Effector CD8-positive, alpha-beta T cell (primary cell): Measurements from ENCODE around the gene PTPRR.

Experiments
- DNase-seq: peaks from one replicate; lab custom pipeline; 2025; lab: John Stamatoyannopoulos, UW

Gene PTPRR

DNA sequence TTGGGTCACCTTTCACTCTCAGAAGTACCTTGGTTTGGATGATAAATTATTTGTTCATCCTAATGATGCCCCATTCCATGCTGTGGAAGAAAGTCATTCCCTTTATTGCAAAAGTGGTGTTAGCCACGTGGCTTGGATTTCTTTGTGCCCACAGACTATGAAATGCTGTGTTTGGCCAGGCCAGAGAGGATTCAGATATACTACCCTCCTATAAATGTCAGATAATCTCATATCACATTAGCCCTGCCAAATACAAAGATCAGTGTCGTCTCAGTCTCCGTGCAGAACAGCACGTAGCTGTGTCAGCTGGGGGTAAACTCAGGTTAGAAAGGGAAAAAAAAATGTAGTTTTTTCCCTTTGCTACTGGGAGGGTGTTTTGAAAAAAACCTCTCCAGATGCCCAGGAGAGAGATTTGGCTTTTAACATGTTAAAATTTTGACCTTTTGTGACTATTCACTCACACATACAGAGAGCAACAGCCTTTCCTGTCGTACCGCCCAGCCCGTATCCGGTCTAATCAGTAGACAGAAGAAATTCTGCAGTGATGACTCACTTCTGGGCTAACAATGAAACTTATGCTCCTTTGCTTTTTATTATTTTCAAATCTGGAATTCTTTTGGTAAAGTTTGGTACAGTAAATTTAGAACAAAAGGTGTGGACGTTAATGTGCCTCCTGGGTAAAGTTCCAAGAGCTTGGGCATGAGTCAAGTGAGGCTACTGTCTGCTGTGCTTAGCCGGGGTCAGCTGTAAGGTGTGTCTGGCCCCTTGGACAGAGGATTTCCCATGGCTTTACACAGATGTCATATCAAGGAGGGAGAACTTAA, 274.8 kb downstream of the PTPRR start:
- no peak for DNase-seq

DNA sequence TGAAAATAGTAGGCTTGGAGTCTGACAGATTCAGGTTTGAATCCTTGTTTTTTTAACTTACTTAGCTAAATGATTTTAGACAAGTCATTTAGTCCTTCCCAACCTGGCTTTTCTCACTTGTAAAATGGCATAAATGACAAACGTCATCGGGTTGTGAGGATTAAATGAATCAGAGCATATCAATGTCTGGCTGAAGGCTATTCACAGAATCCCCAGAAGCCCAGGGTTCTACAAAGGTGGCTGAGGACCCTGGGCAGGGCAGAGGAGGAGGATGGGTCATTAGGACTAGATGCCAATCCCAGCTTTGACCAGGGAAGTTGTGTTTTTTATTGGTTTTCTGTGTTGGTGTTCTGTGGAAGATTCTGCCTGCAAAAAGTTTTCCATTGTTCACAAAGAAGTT, 275.7 kb downstream of the PTPRR start:
- no peak for DNase-seq

DNA sequence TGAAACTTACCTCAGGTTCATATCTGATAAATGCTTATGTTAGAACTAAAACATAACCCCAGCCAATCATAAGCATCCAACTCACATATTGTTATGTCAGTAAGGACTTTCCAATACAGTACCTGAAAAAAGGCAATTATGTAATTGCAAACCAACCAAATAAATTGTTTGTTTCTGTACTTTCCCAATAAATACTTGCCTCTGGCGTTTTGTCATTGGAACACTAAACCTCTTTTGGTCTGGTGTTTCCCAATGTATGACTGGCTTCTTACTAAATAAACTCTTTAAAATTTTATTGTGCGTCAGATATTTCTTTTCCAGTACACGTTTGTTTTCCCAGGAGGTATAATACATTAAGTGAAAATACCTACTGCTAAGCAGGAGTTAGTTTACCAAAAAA, 276.6 kb downstream of the PTPRR start:
- no peak for DNase-seq

DNA sequence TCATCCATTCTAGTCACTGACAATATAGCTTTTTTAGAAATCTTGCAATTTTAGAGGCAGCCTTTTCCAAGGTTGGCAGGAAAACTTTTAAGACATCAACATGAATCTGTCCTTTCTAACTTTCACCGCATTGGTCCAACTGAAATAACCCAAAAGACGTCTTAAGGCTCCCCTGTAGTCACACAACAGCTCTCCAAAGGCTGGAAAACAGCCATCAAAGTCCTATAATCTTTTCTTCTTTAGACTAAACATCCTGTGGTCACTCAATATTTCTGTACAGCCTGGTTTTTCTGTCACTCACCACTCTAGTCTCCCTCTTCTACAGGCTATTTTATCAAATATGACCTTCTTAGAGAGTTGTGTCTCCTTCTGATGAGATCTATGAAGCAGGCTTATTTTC, 278.8 kb downstream of the PTPRR start:
- no peak for DNase-seq

DNA sequence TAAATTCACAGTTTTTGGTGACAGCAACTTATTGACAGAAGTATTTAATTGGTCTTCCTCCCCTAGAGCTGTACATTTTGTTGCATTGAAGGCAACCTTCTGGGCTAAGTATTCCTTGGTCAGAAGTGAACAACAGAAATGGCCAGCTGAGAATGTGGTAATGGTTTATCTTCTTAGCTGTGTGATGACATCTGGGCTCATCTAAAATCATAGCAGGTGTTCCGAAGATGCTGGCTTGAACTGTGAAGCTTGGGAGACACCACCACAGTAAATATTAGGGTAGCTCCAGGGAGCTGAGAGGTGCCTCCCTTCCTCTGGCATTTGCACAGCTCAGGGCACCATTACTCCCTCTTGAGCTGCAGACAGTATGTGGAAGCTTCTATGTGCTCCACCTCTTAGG, 279.6 kb downstream of the PTPRR start:
- no peak for DNase-seq

DNA sequence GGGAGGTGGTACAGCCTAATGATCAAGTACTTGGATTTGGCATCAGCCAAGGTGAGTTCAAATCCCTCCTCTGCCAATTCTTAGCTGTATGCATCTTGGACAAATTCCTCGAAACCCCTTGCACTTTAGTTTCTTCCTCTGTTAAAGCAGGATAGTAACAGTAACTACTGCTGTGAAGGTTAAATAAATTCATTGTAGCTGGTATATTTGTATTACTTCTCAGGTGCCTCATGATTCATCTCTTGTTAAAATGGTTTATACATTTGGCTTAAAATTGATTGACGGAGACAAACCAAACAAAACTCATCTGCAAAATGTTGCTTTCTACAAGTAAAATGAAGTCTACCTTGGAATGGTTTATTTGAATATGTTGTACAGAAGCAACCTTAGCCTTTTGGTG, 281.0 kb downstream of the PTPRR start:
- no peak for DNase-seq

DNA sequence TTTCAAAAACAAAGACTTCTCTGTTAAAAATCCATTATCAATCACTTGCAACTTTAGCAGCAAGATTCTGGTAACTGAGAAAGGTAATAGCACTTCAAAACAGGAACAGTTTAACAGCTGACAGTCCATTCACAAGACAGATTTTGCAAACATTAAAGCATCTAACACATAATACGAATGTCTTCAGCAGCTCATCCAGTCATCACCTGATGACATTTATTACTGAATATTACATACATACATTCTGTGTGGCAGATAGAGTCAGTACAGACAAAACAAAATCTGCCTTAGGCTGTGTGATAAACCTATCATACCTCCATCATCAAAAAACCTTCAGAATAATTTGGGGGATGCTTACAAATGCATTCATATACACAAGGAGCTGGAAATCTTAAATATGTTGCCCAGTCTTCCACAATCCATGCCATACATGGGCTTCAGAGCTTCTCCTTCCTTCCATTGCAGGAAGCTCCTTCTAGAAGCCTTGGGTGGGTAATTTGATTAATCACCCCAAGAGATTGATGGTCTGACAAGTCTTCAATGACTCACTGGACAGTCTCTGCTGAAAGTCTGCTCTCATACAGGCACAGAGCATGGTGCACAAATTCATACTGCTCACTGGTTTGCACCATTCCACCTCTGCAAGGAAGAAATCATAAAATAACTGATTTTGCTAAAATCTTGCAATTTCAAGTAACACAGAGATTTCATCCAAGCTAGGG, 281.7 kb downstream of the PTPRR start:
- no peak for DNase-seq

DNA sequence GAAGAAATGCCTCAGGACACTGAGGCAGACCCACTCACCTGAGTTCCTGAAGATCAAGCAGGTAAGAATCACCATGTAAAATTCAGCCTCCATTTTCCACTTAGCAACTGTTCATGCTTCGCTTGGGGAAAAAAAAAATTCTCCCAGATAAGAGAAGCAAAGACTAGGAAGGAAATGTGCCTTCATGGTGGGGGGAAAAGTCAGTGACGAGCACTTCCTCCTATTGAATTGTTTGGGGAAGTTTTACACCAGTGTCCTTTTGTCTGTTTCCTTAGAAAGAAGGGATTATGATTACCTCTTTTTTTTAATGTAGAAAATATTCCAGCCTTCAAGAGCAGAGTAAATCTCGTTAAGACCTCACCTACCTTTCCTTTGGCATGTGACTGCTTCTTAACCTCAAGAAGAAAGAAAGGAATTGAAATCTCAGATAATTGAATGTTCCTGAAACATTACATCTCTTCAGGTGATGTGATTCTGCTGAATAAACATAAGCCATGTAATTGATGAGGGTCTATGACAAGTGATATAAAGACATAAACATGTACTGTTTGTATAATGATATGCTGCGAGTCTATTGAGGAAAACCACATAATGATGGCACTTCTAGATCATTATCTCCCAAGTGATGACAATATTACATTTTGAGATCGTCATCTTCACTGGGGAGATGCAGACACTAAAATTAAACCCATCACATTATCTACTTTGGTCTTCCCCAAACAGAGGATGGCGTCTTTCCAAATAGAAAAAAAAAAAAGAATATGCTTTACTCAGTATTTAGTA, 283.0 kb downstream of the PTPRR start, which contains the start of gene PTPRB:
Gene PTPRB (minus strand): TSS at position 127 of the 783 bp plus-strand sequence. CDS start 34 bp downstream, at position 93.
- no peak for DNase-seq

DNA sequence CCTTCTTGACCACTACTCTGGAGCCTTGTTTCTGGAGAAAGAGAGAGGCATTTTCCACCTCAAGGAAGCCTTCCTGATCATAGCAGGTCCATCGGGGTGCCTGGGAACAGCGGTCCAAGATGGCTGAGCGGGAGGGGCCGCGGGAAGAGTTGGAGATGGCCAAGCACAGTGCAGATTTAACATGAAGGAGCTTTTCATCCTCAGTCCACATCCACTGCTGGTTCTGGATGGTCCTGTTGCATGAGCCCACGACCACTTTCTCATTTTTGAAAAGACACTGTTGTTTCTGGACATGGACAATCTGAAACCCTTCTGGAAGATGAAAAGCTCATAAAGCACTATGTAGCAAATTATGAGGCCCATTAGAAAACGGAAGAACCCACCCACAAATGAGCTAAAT, 284.8 kb downstream of the PTPRR start:
- DNase-seq = no peak

DNA sequence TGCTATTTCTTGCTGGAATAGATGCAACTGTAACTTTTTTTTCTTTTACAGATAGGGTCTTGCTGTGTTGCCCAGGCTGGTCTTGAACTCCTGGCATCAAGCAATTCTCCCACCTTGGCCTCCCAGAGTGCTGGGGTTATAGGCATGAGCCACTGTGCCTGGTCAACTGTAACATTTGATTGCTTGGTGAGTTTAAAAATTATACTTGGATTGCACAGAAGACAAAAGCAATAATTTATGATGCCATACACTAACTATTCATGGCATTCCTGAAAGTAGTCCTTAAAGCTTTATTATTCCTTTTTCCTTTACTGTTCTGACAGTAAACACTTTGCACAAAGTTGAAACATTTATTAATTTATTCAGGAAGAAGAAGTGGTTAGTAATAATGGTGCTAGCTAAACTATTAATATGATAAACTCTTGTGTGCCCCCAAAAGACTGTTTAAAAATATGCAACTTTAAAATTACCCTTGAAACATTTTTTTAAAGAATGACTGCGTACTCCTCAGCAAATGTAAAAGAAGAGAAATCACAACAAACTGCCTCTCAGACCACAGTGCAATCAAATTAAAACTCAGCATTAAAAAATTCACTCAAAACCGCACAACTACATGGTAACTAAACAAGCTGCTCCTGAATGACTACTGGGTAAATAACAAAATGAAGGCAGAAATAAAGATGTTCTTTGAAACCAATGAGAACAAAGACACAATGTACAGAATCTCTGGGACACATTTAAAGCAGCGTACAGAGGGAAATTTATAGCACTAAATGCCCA, 291.6 kb downstream of the PTPRR start:
- no peak for DNase-seq

DNA sequence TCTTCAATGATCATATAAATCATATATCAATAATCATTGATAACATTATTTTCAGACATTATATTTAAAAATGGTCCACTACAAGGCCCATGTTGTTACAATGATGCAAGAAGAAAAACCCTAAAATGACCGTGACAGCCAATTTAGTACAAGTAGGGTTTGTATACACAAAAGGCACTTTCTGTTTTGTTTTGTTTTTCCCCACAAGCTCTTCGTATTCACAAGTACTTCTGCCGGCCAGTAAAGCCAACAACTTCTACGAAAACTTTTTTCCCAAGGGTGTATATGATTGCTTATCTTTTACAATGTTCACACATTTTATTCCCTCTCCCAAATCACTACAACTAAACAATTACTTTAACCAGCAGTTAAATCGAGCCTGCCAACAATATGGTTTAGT, 292.9 kb downstream of the PTPRR start:
- no peak for DNase-seq

DNA sequence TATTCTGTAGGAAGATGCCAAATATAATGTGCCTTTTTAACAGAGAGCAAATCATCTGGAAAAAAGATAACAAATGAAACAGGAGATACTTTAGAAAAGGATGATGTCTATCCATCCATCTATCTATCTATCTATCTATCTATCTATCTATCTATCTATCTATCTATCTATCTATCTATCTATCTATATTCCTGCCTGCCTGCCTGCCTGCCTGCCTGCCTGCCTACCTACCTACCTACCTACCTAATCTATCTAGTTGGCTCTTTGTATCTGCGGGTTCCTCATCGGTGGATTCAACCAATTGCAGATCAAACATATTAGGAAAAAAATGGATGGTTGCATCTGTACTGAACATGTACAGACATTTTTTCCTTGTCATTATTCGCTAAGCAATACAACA, 294.4 kb downstream of the PTPRR start:
- no peak for DNase-seq

DNA sequence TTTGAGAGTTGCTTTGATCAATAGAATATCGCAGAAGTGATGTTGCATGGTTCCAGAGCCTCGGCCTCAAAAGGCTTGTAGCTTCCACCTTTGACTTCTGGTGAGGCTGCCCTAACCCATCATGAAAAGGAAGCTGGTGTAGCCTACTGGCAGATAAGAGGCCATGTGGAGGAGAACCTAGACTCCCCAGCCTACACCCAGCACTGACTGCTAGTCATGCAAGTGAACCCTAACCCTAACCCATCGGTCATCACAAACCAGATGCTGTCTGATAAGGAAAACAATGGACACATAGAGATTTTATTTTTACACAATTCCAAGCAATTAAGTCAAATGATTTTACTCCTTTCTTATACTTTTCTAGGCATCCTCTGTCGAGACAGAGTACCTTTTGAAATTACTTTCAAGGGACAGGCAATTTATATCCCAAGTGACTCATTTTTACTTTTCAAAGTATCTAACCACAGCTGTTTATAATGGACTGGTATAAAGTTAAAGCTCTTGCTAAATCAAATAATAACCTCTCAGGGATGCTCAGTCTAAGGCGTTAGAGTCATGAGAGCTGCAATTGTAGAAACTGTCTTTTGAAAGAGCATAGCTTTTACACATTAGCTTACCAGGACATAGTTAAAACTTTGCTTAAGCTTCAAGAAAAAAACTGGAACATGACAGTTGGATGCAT, 300.9 kb downstream of the PTPRR start:
- no peak for DNase-seq

DNA sequence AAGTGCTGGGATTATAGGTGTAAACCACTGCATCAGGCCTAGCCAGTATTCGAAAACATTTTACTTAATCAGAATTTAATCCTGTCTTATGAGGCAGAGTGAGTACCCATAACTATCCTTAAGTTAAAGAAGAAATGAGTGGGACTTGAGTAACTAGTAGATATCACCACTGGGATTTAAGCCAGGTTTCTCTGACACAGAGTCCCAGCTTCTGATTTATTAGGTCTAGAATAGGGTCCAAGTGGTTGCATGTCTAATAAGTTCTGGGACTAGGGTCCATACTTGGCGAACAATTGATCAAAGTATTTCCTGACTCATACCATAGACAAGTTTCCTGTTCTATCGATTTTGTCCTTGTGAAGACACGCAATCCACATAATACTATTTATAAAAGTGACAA, 302.2 kb downstream of the PTPRR start:
- DNase-seq = no peak

DNA sequence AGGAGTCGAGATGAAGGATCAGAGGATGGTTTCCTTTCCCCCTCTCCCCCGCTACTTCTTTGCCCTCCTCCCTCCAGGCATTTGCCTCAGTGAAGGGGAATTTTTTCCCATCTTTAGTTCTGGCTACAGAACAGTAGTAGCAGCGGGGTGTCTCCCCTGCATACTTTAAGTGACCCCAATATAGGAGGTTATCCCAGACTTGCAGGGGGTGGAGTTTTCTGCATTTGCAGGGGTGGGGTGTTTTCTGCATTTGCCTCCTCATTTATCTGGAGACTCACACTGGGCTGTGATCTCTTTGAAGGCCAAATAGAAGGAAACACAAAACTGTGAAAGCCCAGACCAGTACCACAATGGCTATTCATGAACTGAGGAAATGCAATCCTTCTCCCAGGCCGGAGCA, 303.1 kb downstream of the PTPRR start:
- DNase-seq = no peak

DNA sequence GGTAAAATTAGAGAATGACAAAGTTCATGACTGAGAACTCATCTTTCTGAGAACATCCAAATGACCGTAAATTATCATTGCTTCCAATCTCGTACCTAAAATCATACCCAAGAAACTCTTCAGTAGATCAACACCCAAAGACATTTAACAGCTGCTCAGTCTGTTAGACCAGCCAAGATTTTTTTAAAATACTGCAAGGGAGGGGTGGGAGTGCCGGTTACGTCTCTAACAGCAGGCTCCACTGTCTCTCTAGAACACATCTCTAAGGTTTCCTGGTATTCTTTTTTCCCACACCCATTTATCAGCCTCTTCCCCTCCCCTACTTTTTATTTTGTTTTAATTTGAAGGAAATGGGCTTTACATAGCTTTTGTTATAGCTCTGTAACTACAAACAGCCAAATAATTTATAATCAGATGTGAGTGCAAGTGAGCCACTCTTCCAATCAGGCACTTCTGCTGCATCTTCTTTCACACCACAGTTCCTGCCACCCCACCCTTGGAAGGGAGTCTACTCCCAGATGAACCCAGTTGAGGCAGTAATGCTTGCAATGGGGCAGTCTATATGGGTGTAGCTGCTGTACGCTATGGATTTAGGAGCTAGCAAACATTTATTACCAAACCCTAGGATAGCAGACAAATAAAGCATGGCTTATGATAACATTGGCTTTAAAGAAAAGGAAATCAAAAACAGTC, 305.2 kb downstream of the PTPRR start:
- no peak for DNase-seq

DNA sequence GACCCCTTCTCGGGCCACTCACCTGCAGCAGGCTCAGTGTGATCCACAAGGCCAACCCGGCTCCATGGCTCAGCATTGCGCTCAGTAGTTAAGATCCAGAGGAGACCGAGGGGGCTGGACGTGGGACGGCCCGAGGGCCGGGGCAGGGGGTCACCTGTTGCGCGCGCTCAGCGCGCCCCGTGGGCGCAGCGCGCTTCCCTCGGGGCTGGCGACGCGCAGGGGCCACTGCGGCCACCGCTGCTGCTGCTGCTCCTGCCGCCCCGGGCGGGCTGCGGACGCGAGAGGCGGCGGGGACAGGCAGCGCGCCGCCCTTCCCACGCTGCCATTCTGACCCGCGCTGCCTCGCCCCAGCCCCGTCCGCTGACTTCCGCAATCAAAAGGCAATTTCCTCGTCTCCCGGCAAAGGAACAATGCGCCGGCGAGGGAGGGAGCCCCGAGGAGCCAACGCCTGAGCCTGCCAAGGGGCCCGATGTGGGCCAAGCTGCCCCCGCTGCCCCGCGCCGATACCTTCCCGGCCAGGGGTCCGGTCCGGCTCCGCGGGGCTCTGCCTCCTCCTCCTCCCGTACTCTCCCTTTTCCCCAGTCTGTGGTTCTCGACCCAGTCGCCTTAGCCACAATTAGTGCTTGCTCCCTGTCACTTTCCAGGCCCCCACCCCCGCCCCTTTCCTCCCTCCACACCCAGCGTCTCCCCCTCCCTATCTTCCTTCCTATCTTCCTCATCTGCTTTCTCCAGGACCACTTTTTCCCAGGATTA, 310.6 kb downstream of the PTPRR start:
- DNase-seq = no peak

DNA sequence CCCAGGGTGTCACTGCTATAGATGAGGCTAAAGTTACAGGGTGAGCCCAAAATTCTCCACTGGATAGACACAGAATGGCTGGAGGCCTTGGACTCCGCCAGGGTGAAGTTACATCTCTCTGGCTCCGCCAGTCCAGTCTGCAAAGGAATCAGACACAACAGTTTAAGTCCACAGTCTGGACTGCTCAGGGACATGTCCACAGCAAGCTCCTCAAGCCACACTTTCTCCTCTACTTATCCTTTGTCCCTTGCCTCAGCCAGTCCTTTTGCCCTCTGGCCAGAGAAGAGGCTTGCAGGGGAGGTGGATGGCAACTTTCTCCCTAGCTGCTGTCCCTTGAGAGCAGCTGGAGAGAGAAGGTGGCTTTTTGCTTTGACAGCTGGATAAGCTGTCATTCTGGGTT, 311.3 kb downstream of the PTPRR start:
- no peak for DNase-seq

DNA sequence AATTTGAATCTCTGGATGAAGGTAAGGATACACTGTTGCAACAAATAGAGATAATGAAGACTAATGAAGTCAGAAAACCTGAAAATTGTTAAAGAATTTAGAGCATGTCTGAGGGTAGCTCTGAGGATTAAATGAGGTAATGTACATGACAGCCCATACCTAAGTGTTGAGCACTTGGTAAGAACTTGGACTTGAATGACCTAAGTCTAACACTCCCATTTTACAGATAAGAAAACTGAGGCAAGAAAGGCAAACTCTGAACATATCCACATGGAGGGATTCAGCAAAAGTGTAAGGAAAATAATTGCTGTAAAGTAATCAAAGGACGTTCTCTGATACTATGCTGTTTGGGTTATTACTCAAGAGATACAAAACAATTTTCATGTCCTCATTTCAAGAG, 312.4 kb downstream of the PTPRR start:
- DNase-seq = no peak

DNA sequence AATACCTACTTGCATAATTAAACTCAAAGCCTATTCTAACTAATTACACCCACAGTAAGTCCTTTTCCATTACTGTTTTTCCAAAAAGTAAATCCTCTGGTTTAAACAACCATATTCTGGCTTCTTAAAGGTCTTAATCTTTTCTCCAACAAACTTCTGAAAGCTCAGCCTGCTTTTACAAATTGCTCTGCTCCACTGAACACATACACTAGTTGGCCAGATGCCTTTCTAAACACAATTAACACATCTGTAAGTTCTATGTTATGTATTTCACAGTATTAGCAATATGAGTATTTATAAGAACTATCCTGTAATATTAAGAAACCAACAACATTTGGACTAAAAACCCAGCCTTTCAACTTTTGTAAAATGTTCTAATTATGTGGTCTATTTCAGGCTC, 313.4 kb downstream of the PTPRR start:
- DNase-seq = no peak
